Lower lobe of right lung (tissue), 2 donors: ENCODE measurements around the gene GARIN1A. TPM values are rescaled to one million over a fixed set of nuclear protein-coding genes. Genes with fewer than 3 reads are reported as not detected.

Experiments used
- ATAC-seq, 2 donors: fragments of 200-7000 bp; cut with Tn5 transposase; one replicate each; pipeline ENCODE4 v1.9.1; 2020 to 2022; ENCODE audit warnings: mild to moderate bottlenecking in 2 of 2, moderate library complexity in 2 of 2
- DNase-seq: peaks from one replicate; pipeline ENCODE4 v3.0.0-alpha.2; 2020
- H3K27ac ChIP-seq: fragments of 200-600 bp; one replicate; pipeline ENCODE4 v1.8.0; 2022
- H3K27me3 ChIP-seq: fragments of 200-600 bp; one replicate; pipeline ENCODE4 v1.8.0; 2022; ENCODE audit warnings: low read depth
- H3K36me3 ChIP-seq: fragments of 200-600 bp; one replicate; pipeline ENCODE4 v1.8.0; 2022; ENCODE audit warnings: mild to moderate bottlenecking
- H3K4me1 ChIP-seq: fragments of 200-600 bp; one replicate; pipeline ENCODE4 v1.8.0; 2022
- H3K4me3 ChIP-seq: fragments of 200-600 bp; one replicate; pipeline ENCODE4 v1.8.0; 2022; ENCODE audit warnings: mild to moderate bottlenecking
- H3K9me3 ChIP-seq: fragments of 200-600 bp; one replicate; pipeline ENCODE4 v1.8.0; 2022
- intact Hi-C: fragments of 100-400 bp; cut with DNase I; formaldehyde crosslinking; loops from one replicate; pipeline ENCODE4 v1.11.0; 2022
- total RNA-seq: library from RNA; stranded (reverse); fragmentation: NEBNext Ultra II Directional; extraction: Animal tissue kit (Norgen Biotek cat#: 25700); gene quantifications from one replicate; pipeline ENCODE4 v1.2.1, GENCODE V29; 2021
- TF ChIP-seq, protein P1 (sequence below): fragments of 200-600 bp; IDR thresholded peaks from one replicate; pipeline ENCODE4 v1.8.0; 2022; ENCODE audit warnings: antibody characterized with exemption, mild to moderate bottlenecking
- donor health status: DM: no; HTN: yes; CAD: no; lungs with severe emphysema.

The GARIN1A gene
- total RNA-seq, 1 donor from 2014 or later, result 3.4 TPM

DNA sequence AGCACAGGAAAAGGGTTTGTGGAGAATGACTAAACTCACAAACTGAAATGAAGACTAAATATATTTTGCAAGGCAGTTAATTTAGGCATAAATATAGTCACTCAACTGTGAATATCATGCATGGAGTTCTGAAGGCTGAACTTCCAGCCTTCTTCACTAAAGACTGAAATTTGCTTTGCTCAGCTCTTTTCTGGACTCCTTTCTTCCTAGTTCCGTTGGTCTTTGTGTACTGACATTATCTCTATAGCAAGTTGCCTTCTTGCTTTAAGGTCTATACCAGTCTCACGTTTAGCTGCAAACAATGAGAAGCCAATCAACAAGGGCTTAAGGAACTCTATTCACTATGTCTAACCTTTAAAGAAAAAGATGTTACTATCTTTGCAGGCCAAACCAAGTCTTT, 22.6 kb downstream of the GARIN1A start:
- no peak overlapping the region for H3K4me3 ChIP-seq
- peaks cover 7% of the 10 kb centered on the region for H3K4me1 ChIP-seq
- DNase-seq (no peak), ATAC-seq (no peak)
- H3K27ac ChIP-seq, result no peak overlapping the region
- H3K36me3 ChIP-seq, result no peaks in the 10 kb centered on the region
- intact Hi-C loops, result no loop called here
- H3K9me3 ChIP-seq, result no peaks in the 10 kb centered on the region
- peaks cover 37% of the 10 kb centered on the region for H3K27me3 ChIP-seq
- TF ChIP-seq, protein P1, sequence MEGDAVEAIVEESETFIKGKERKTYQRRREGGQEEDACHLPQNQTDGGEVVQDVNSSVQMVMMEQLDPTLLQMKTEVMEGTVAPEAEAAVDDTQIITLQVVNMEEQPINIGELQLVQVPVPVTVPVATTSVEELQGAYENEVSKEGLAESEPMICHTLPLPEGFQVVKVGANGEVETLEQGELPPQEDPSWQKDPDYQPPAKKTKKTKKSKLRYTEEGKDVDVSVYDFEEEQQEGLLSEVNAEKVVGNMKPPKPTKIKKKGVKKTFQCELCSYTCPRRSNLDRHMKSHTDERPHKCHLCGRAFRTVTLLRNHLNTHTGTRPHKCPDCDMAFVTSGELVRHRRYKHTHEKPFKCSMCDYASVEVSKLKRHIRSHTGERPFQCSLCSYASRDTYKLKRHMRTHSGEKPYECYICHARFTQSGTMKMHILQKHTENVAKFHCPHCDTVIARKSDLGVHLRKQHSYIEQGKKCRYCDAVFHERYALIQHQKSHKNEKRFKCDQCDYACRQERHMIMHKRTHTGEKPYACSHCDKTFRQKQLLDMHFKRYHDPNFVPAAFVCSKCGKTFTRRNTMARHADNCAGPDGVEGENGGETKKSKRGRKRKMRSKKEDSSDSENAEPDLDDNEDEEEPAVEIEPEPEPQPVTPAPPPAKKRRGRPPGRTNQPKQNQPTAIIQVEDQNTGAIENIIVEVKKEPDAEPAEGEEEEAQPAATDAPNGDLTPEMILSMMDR, result no peak

DNA sequence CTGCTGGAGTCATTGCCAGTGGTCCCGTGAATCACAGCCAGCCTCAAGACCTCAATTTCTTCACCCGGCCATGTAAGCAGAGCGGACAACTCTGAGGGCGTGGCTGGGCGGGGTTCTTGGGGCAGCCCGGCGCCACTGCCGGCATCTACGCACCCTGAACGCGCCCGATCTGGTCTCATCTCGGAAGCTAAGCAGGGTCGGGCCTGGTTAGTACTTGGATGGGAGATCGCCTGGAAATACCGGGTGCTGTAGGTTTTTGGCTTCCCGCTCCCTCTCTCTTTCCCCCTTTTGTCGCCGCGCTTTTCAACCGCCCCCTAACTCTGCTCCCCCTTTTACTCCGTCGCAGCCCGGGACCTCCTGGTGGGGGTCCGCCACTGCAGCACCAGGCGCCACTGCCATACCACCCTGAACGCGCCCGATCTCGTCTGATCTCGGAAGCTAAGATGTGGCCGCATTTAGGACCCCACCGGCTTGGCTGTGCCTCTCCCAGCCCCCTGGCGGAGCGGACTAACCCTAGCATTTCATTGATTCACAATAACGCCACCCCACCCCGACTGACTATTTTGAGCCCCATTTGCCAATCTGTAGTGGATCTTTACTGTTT, 25.3 kb downstream of the GARIN1A start:
- peak; percentile 67 to 78 for ATAC-seq

DNA sequence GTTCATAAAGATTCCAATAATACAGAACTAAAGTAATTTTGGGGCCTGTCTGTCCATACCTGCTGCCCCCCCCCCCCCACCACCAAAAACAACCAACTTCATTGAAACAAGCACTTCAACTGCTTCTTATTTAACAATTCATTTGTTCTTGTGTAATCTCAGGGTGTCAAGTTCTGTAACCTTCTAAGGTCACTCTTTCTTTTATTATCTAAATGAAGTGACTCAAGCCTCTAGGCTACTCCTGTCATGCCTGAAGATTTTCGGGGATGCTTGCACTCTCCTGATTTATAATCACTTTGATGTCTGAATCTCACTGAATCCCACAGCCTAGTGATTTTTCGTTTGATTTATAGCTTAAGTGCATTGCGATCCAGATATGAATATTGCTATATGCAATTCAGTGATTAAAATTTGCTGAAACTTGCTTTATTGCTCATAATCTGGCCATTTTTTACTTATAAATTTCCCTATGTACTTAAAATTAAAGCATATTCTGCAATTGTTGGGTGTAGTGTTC, 27.2 kb downstream of the GARIN1A start:
- Histone ChIP-seq H3K4me1 (peaks cover 7% of the 10 kb centered on the region), H3K27me3 (peaks cover 48% of the 10 kb centered on the region), H3K36me3 (no peaks in the 10 kb centered on the region), H3K9me3 (no peaks in the 10 kb centered on the region), H3K4me3 (no peak overlapping the region), H3K27ac (no peak overlapping the region)
- TF ChIP-seq, protein P1, result no peak
- DNase-seq, result no peak
- no peak for ATAC-seq
- intact Hi-C loops, result no loop called here

More for the DNA sequence above, 25.3 kb downstream of the GARIN1A start:
- Histone ChIP-seq H3K4me1 (peaks cover 7% of the 10 kb centered on the region), H3K9me3 (no peaks in the 10 kb centered on the region), H3K36me3 (no peaks in the 10 kb centered on the region), H3K27me3 (peaks cover 48% of the 10 kb centered on the region), H3K27ac (no peak overlapping the region), H3K4me3 (peak overlapping the region; percentile 29)
- DNase-seq, result peak; percentile 69
- TF ChIP-seq, protein P1, result no peak
- intact Hi-C loops, result no loop called here

DNA sequence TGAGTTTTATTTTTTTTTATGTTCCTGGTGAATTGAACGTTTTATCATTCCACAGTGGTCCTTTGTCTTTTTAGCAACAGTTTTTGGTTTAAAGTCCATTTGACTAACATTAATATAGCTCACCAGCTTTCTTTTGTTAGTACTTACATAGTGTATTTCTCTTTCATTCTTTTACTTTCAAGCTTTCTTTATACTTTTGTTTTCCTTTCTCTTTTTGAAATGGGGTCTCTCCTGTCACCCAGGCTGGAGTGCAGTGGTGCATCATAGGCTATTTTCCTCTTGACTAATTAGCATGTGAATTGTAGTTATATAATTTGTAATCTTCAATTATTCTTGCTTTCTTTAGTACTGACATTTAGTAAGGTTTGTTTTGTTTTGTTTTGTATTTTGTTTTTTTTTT, 27.8 kb downstream of the GARIN1A start:
- H3K27me3 ChIP-seq, result peaks cover 48% of the 10 kb centered on the region
- no peaks in the 10 kb centered on the region for H3K9me3 ChIP-seq
- DNase-seq (no peak), ATAC-seq (no peak)
- no peaks in the 10 kb centered on the region for H3K36me3 ChIP-seq
- H3K27ac ChIP-seq, result no peak overlapping the region
- H3K4me1 ChIP-seq, result peaks cover 7% of the 10 kb centered on the region
- TF ChIP-seq, protein P1, result no peak
- no peak overlapping the region for H3K4me3 ChIP-seq
- intact Hi-C loops, result no loop called here

DNA sequence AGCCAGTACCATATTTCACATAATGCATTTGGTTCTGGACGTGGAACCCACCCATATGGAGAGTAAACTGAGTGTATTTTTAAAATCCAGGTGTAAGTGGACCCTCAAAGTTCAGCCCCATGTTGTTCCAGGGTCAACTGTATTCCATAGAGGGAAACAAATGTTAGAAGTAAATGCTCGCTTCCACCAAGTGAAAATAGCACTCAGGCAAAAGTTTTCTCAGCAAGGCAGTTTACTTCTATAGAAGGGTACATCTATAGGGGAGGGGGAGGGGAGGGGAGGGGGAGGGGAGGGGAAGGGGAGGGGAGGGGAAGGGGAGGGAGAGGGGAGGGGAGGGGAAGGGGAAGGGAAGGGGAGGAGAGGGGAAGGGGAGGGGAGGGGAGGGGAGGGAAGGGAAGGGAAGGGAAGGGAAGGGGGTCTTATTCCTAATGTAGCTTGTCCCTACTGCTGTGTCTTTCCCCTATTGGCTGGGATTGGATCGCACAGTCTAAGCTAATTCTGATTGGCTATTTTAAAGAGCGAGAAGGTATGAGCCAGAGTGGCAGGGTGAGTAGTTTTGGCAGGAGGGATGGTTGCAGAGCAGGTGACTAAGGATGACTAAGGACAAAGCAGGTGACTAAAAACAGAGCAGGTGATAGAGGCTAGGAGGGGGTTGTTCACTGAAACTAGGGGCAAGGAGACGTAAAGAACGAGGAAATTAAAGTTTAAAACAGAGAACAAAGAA, 29.1 kb downstream of the GARIN1A start:
- DNase-seq, result no peak

More for the DNA sequence above, 29.1 kb downstream of the GARIN1A start:
- no peak for ATAC-seq
- peaks cover 7% of the 10 kb centered on the region for H3K4me1 ChIP-seq
- H3K9me3 ChIP-seq, result no peaks in the 10 kb centered on the region
- peaks cover 46% of the 10 kb centered on the region for H3K27me3 ChIP-seq
- TF ChIP-seq, protein P1, result no peak
- no peak overlapping the region for H3K27ac ChIP-seq
- H3K36me3 ChIP-seq, result no peaks in the 10 kb centered on the region
- no peak overlapping the region for H3K4me3 ChIP-seq
- intact Hi-C loops, result no loop called here
